ENCODE data around the gene SAP30. TPM values are rescaled to one million over a fixed set of nuclear protein-coding genes. Genes with fewer than 3 reads are reported as not detected.

The SAP30 gene
- total and polyA plus RNA-seq, 4 donors = 19.2 to 29.0 (median 27.3) TPM

GRCh38 chr4:173382349-173382748 is 11.6 kb downstream of the SAP30 start:
- Histone ChIP-seq H3K4me1 (ENCODE audit: control insufficient read depth, insufficient read depth, low read length) (no peaks in the 10 kb centered on the region), H3K36me3 (ENCODE audit: control insufficient read depth, insufficient read depth, low read length) (no peaks in the 10 kb centered on the region), H3K9me3 (ENCODE audit: control insufficient read depth, insufficient read depth, low read length) (no peaks in the 10 kb centered on the region), H3K27me3 (ENCODE audit: control insufficient read depth, insufficient read depth, low read length) (no peaks in the 10 kb centered on the region), H3K4me3 (ENCODE audit: low read depth, low read length) (no peak overlapping the region), H3K27ac (ENCODE audit: low read depth, low read length) (no peak overlapping the region)
- no peak for DNase-seq (ENCODE audit: low read depth in 4 of 6, low spot score in 6 of 6)
- no CpG with 5 or more reads among the region's 4 CpGs for WGBS (ENCODE audit: insufficient coverage)

- H3K4me1 ChIP-seq (ENCODE audit: control insufficient read depth, insufficient read depth, low read length) = peaks cover 3% of the 10 kb centered on the region
- no peaks in the 10 kb centered on the region for H3K9me3 ChIP-seq (ENCODE audit: control insufficient read depth, insufficient read depth, low read length)
- H3K27ac ChIP-seq (ENCODE audit: low read depth, low read length) = no peak overlapping the region
- DNase-seq (ENCODE audit: low read depth in 4 of 6, low spot score in 6 of 6) = no peak
- H3K36me3 ChIP-seq (ENCODE audit: control insufficient read depth, insufficient read depth, low read length) = peaks cover 5% of the 10 kb centered on the region
- H3K27me3 ChIP-seq (ENCODE audit: control insufficient read depth, insufficient read depth, low read length) = no peaks in the 10 kb centered on the region
- H3K4me3 ChIP-seq (ENCODE audit: low read depth, low read length) = no peak overlapping the region
Observed at GRCh38 chr4:173386751-173387150, 16.0 kb downstream of the SAP30 start.

GRCh38 chr4:173391701-173392100 is 20.9 kb downstream of the SAP30 start:
- peaks cover 4% of the 10 kb centered on the region for H3K4me1 ChIP-seq (ENCODE audit: control insufficient read depth, insufficient read depth, low read length)
- no peaks in the 10 kb centered on the region for H3K27me3 ChIP-seq (ENCODE audit: control insufficient read depth, insufficient read depth, low read length)
- H3K4me3 ChIP-seq (ENCODE audit: low read depth, low read length) = no peak overlapping the region
- peaks cover 5% of the 10 kb centered on the region for H3K36me3 ChIP-seq (ENCODE audit: control insufficient read depth, insufficient read depth, low read length)
- no peak for DNase-seq (ENCODE audit: low read depth in 4 of 6, low spot score in 6 of 6)
- no CpG with 5 or more reads among the region's 1 CpG for WGBS (ENCODE audit: insufficient coverage)
- H3K9me3 ChIP-seq (ENCODE audit: control insufficient read depth, insufficient read depth, low read length) = no peaks in the 10 kb centered on the region
- H3K27ac ChIP-seq (ENCODE audit: low read depth, low read length) = no peak overlapping the region

DNA sequence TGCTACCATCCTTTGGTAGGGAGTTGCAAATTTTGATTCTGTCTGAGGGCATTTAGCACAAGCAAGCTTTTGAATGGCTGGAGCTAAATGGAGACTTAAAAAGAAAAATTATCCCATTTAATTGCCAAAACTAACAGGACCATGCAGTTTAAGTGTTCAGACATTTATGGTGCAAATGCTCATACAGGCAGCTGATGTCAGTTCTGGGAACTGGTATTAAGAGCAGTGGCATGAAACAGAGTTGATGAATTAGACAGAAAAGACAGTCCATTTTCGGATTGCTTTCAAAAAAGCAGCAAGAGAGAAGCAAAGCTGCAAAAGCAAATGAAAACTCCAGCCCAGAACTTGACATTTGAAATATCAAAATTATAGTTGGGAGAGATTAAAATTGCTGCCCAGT is 26.9 kb downstream of the SAP30 start:
- DNase-seq (ENCODE audit: low read depth in 4 of 6, low spot score in 6 of 6) = peak in 2 of 6 donors; percentile 18 to 46
- Histone ChIP-seq H3K27ac (ENCODE audit: low read depth, low read length) (peak overlapping the region; percentile 89), H3K9me3 (ENCODE audit: control insufficient read depth, insufficient read depth, low read length) (no peaks in the 10 kb centered on the region), H3K4me3 (ENCODE audit: low read depth, low read length) (peak overlapping the region; percentile 48), H3K36me3 (ENCODE audit: control insufficient read depth, insufficient read depth, low read length) (no peaks in the 10 kb centered on the region), H3K27me3 (ENCODE audit: control insufficient read depth, insufficient read depth, low read length) (no peaks in the 10 kb centered on the region), H3K4me1 (ENCODE audit: control insufficient read depth, insufficient read depth, low read length) (peaks cover 3% of the 10 kb centered on the region)
- no CpG with 5 or more reads among the region's 1 CpG for WGBS (ENCODE audit: insufficient coverage)

- DNase-seq (ENCODE audit: low read depth in 4 of 6, low spot score in 6 of 6) = peak in 1 of 6 donors; percentile 29
- Histone ChIP-seq H3K27me3 (ENCODE audit: control insufficient read depth, insufficient read depth, low read length) (no peaks in the 10 kb centered on the region), H3K4me1 (ENCODE audit: control insufficient read depth, insufficient read depth, low read length) (peaks cover 3% of the 10 kb centered on the region), H3K9me3 (ENCODE audit: control insufficient read depth, insufficient read depth, low read length) (no peaks in the 10 kb centered on the region), H3K4me3 (ENCODE audit: low read depth, low read length) (peak overlapping the region; percentile 48), H3K27ac (ENCODE audit: low read depth, low read length) (peak overlapping the region; percentile 89), H3K36me3 (ENCODE audit: control insufficient read depth, insufficient read depth, low read length) (no peaks in the 10 kb centered on the region)
Observed at GRCh38 chr4:173398220-173398619, 27.5 kb downstream of the SAP30 start.

DNA sequence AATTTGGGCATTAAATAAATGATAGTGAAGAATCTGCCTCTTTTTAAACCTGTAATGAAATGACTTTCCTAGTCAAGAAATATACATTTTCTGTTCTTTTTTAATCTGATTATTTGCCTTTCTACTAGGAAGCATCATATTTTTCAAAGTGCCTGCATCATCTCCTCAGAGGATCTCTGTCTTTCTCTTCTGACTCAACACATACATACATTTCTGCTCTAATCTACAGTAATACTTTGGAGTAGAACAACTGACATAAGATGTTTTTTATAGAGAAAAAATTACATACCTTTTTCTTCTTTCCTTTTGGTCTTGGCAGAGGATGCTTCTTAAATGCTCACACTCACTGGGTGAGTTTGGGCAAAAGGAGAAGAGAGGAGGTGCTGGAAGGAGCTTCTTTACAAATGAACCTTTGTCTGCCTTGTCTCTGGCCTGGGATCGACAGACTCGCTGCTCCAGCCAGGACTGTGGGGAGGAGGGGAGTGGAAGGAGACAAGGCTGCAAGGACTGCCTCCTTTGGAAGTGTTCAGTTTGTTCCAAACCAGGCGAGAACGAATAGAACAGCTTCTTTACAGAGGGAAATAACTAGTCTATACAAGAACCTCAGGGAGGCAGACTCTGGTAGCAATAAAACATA is 28.1 kb downstream of the SAP30 start, which contains the start of gene SCRG1:
Gene SCRG1, minus strand, starts transcription at position 338 of the 637 bp plus-strand sequence. CDS start 7,702 bp downstream, outside the sequence.
- peak in 5 of 6 donors; percentile 61 to 88 (median 67) for DNase-seq (ENCODE audit: low read depth in 4 of 6, low spot score in 6 of 6)
- 10% methylated on average over 2 of the region's 4 CpGs for WGBS (ENCODE audit: insufficient coverage)
- H3K27me3 ChIP-seq (ENCODE audit: control insufficient read depth, insufficient read depth, low read length) = no peaks in the 10 kb centered on the region
- H3K4me3 ChIP-seq (ENCODE audit: low read depth, low read length) = peak within 1 kb of the TSS; percentile 48
- H3K9me3 ChIP-seq (ENCODE audit: control insufficient read depth, insufficient read depth, low read length) = no peaks in the 10 kb centered on the region
- H3K27ac ChIP-seq (ENCODE audit: low read depth, low read length) = peak within 1 kb of the TSS; percentile 89
- no peaks in the 10 kb centered on the region for H3K36me3 ChIP-seq (ENCODE audit: control insufficient read depth, insufficient read depth, low read length)
- peaks cover 3% of the 10 kb centered on the region for H3K4me1 ChIP-seq (ENCODE audit: control insufficient read depth, insufficient read depth, low read length)

DNA sequence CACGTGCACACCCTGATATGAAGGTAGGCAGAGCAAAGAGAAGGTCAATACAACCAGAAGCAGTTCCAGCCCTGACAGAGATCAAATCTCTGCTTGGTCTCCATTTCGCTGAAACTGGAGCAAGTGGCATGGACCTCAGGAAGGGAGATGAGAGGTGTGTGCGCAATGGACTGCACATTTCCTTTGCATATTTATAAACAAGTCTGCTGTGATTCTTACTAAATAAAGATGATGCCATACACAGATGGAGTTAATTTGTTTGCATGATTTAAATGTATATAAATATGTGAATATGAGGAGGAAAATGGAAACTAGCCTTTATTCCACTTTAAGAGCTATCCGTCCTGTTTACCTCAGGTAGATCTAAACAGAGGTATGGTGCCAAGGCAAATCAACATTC is 30.3 kb downstream of the SAP30 start:
- no peak overlapping the region for H3K4me3 ChIP-seq (ENCODE audit: low read depth, low read length)
- H3K9me3 ChIP-seq (ENCODE audit: control insufficient read depth, insufficient read depth, low read length) = no peaks in the 10 kb centered on the region
- WGBS (ENCODE audit: insufficient coverage) = 100% methylated on average over 1 of the region's 4 CpGs
- H3K4me1 ChIP-seq (ENCODE audit: control insufficient read depth, insufficient read depth, low read length) = peaks cover 3% of the 10 kb centered on the region
- H3K27ac ChIP-seq (ENCODE audit: low read depth, low read length) = no peak overlapping the region
- H3K36me3 ChIP-seq (ENCODE audit: control insufficient read depth, insufficient read depth, low read length) = no peaks in the 10 kb centered on the region
- no peaks in the 10 kb centered on the region for H3K27me3 ChIP-seq (ENCODE audit: control insufficient read depth, insufficient read depth, low read length)
- no peak for DNase-seq (ENCODE audit: low read depth in 4 of 6, low spot score in 6 of 6)

GRCh38 chr4:173403051-173403450 is 32.3 kb downstream of the SAP30 start:
- Histone ChIP-seq H3K27me3 (ENCODE audit: control insufficient read depth, insufficient read depth, low read length) (no peaks in the 10 kb centered on the region), H3K27ac (ENCODE audit: low read depth, low read length) (no peak overlapping the region), H3K4me3 (ENCODE audit: low read depth, low read length) (no peak overlapping the region), H3K36me3 (ENCODE audit: control insufficient read depth, insufficient read depth, low read length) (no peaks in the 10 kb centered on the region), H3K4me1 (ENCODE audit: control insufficient read depth, insufficient read depth, low read length) (peaks cover 3% of the 10 kb centered on the region), H3K9me3 (ENCODE audit: control insufficient read depth, insufficient read depth, low read length) (no peaks in the 10 kb centered on the region)
- no peak for DNase-seq (ENCODE audit: low read depth in 4 of 6, low spot score in 6 of 6)
- 83% methylated on average over 1 of the region's 2 CpGs for WGBS (ENCODE audit: insufficient coverage)

DNA sequence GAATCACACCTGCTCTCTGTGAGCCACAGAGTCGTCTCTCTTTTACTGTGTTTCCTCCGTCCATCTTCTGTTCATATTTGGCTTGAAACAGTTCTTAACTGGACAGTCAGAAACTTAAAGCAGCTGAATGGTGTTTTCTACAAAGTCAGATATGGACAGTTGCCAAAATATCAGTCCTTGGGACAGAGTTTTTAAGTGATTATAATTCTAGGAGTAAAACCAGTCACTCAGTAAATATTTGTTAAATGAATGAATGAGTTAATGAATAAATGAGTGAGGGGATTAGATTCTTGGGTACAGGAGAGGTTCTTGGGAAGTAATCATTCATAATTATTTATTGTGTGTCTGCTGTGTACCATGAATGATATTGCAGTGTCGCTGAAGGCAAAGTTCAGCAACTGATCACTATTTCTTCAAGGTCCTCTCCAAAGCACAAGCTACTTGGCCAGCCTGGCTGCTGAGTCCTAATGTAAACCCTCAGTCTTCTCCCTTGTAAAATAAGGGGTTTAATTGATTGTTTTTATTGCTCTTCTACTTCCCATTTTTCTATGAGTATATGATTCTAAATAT is 33.6 kb downstream of the SAP30 start:
- 100% methylated on average over 2 of the region's 3 CpGs for WGBS (ENCODE audit: insufficient coverage)
- no peak for DNase-seq (ENCODE audit: low read depth in 4 of 6, low spot score in 6 of 6)
- no peaks in the 10 kb centered on the region for H3K27me3 ChIP-seq (ENCODE audit: control insufficient read depth, insufficient read depth, low read length)
- no peaks in the 10 kb centered on the region for H3K36me3 ChIP-seq (ENCODE audit: control insufficient read depth, insufficient read depth, low read length)
- no peak overlapping the region for H3K27ac ChIP-seq (ENCODE audit: low read depth, low read length)
- H3K4me3 ChIP-seq (ENCODE audit: low read depth, low read length) = no peak overlapping the region
- no peaks in the 10 kb centered on the region for H3K4me1 ChIP-seq (ENCODE audit: control insufficient read depth, insufficient read depth, low read length)
- no peaks in the 10 kb centered on the region for H3K9me3 ChIP-seq (ENCODE audit: control insufficient read depth, insufficient read depth, low read length)

All from spinal cord (tissue), 10 donors.